Suprapubic skin (tissue), 4 donors: ENCODE data around the gene STX4.

ENCODE experiments used
- CTCF ChIP-seq, 2 donors: fragments of 200-600 bp in 1 of 2; fragments of 450-650 bp in 1 of 2; sonication (generic) in 1 of 2; IDR thresholded peaks; one replicate each; pipeline ENCODE4 v1.5.1; 2016 to 2019; ENCODE audit warnings: antibody characterized with exemption in 2 of 2, mild to moderate bottlenecking in 1 of 2, moderate library complexity in 1 of 2
- EP300 ChIP-seq: sonication (generic); formaldehyde crosslinking; IDR thresholded peaks from one replicate; pipeline ENCODE4 v1.6.1; 2017; ENCODE audit warnings: antibody characterized with exemption
- POLR2AphosphoS5 ChIP-seq, 3 donors: sonication (generic); formaldehyde crosslinking; IDR thresholded peaks; one replicate each; pipeline ENCODE4 v1.6.1; 2017; ENCODE audit warnings: antibody characterized with exemption in 3 of 3

- TF ChIP-seq POLR2AphosphoS5 (IDR thresholded peaks at IDR 0.05) = no peak
- TF ChIP-seq CTCF (IDR thresholded peaks at IDR 0.05) = no peak
- no peak for TF ChIP-seq EP300
These were observed 25.2 kb upstream of the STX4 start for GRCh38 chr16:31008149-31008548.
